A549 (cell line): Measurements from ENCODE around the gene ADISSP. TPM values are rescaled to one million over a fixed set of nuclear protein-coding genes. Genes with fewer than 3 reads are reported as not detected.

Source experiments
- ATAC-seq, 2 experiments: fragments of 200-7000 bp in 1 of 2; fragments of >200 bp in 1 of 2; cut with Nextera tagmentation in 1 of 2; cut with Tn5 transposase in 1 of 2; 3 replicates each; pipeline versions ENCODE4 v1.8.0 to v1.9.1; 2018 to 2020; ENCODE audit warnings: mild to moderate bottlenecking in 1 of 2, moderate library complexity in 1 of 2
- CTCF ChIA-PET: fragments of 300-600 bp; sonication (Branson Sonifier 250); formaldehyde crosslinking; extraction: SDS; loops from one replicate; lab custom pipeline; 2021; ENCODE audit warnings: antibody characterized with exemption, inconsistent platforms; lab: Yijun Ruan, JAX
- POLR2A ChIA-PET: fragments of 350-600 bp; formaldehyde crosslinking; extraction: SDS; loops from one replicate; lab custom pipeline; 2021; ENCODE audit warnings: antibody characterized with exemption, inconsistent platforms; lab: Yijun Ruan, JAX
- DNase-seq, 2 experiments: peaks; one replicate each; pipeline versions ENCODE4 v3.0.0 to v3.0.0-alpha.2; 2011 to 2016; ENCODE audit warnings: low read depth in 1 of 2, low spot score in 1 of 2
- FAIRE-seq: peaks from 2 replicates; lab custom pipeline; 2011; peaks lifted over from hg19 to GRCh38; lab: Jason Lieb, UNC
- H3K27ac ChIP-seq, 2 experiments: fragments of >200 bp; sonication (Bioruptor Twin); formaldehyde crosslinking; 3 replicates each; pipeline ENCODE4 v1.5.1; 2016 to 2017
- H3K4me1 ChIP-seq: fragments of >200 bp; sonication (Bioruptor Twin); formaldehyde crosslinking; 3 replicates; pipeline ENCODE4 v1.6.1; 2016
- H3K4me2 ChIP-seq: fragments of >200 bp; sonication (Bioruptor Twin); formaldehyde crosslinking; 3 replicates; pipeline ENCODE4 v1.6.1; 2016
- H3K4me3 ChIP-seq: fragments of >200 bp; sonication (Bioruptor Twin); formaldehyde crosslinking; 3 replicates; pipeline ENCODE4 v1.5.1; 2016
- H3K9me3 ChIP-seq: fragments of >200 bp; sonication (Bioruptor Twin); formaldehyde crosslinking; 3 replicates; pipeline ENCODE4 v1.6.1; 2016
- BHLHE40 ChIP-seq: IDR thresholded peaks from 2 replicates; pipeline ENCODE4 v1.6.1; 2012; ENCODE audit warnings: low read depth, low read length, inconsistent platforms
- CBX2 ChIP-seq: fragments of 200-600 bp; sonication (generic); IDR thresholded peaks from 2 replicates; pipeline ENCODE4 v1.6.1; 2016; ENCODE audit warnings: low read depth, mild to moderate bottlenecking, borderline replicate concordance
- CHD4 ChIP-seq: fragments of 200-600 bp; sonication (generic); IDR thresholded peaks from 2 replicates; pipeline ENCODE4 v1.6.1; 2016; ENCODE audit warnings: antibody characterized with exemption, mild to moderate bottlenecking, borderline replicate concordance
- EP300 ChIP-seq, 2 experiments: fragments of >200 bp; sonication (Bioruptor Twin); formaldehyde crosslinking; IDR thresholded peaks; 2 replicates in 1 of 2; 3 replicates in 1 of 2; pipeline ENCODE4 v1.6.1; 2016 to 2017
- ESRRA ChIP-seq: fragments of 150-350 bp; IDR thresholded peaks from 2 replicates; pipeline ENCODE4 v1.6.1; 2014; ENCODE audit warnings: mild to moderate bottlenecking, low read length, borderline replicate concordance
- GATA3 ChIP-seq: IDR thresholded peaks from 2 replicates; pipeline ENCODE4 v1.6.1; 2012; ENCODE audit warnings: borderline replicate concordance
- HMGXB4 ChIP-seq: fragments of 250-450 bp; sonication (Bioruptor Pico); IDR thresholded peaks from 2 replicates; pipeline ENCODE4 v1.5.0; 2021; ENCODE audit warnings: mild to moderate bottlenecking, moderate library complexity, borderline replicate concordance
- HOXB13 ChIP-seq: fragments of 250-450 bp; sonication (Bioruptor Pico); IDR thresholded peaks from 2 replicates; pipeline ENCODE4 v1.5.0; 2020; ENCODE audit warnings: low read depth, mild to moderate bottlenecking, moderate library complexity
- HOXB5 ChIP-seq: fragments of 250-450 bp; sonication (Bioruptor Pico); IDR thresholded peaks from 2 replicates; pipeline ENCODE4 v1.5.0; 2020; ENCODE audit warnings: mild to moderate bottlenecking, moderate library complexity
- JUNB ChIP-seq: fragments of >200 bp; sonication (Bioruptor Twin); formaldehyde crosslinking; IDR thresholded peaks from 2 replicates; pipeline ENCODE4 v1.6.1; 2016
- MAFK ChIP-seq: fragments of 450-650 bp; IDR thresholded peaks from 2 replicates; pipeline ENCODE4 v1.6.1; 2014; ENCODE audit not compliant: partially characterized antibody
- POLR2AphosphoS2 ChIP-seq: conservative IDR thresholded peaks from 2 replicates; pipeline ENCODE4 v1.6.1; 2012; ENCODE audit warnings: low read length, improper control_type of control experiment, inconsistent platforms
- RNF2 ChIP-seq: fragments of 200-600 bp; sonication (generic); IDR thresholded peaks from 2 replicates; pipeline ENCODE4 v1.6.1; 2016; ENCODE audit warnings: low read depth, mild to moderate bottlenecking, antibody characterized with exemption, moderate library complexity, borderline replicate concordance
- SREBF2 ChIP-seq: fragments of 450-650 bp; IDR thresholded peaks from 2 replicates; pipeline ENCODE4 v1.6.1; 2014; ENCODE audit warnings: mild to moderate bottlenecking, moderate library complexity
- TFCP2L1 ChIP-seq: fragments of 250-450 bp; sonication (Bioruptor Pico); IDR thresholded peaks from 2 replicates; pipeline ENCODE4 v1.5.0; 2021; ENCODE audit warnings: mild to moderate bottlenecking
- ZC3H11A ChIP-seq: fragments of 450-650 bp; IDR thresholded peaks from 2 replicates; pipeline ENCODE4 v1.6.1; 2014; ENCODE audit warnings: antibody characterized with exemption, mild to moderate bottlenecking
- ZFP36 ChIP-seq: fragments of 450-650 bp; IDR thresholded peaks from 2 replicates; pipeline ENCODE4 v1.6.1; 2014; ENCODE audit warnings: borderline replicate concordance; ENCODE audit not compliant: partially characterized antibody
- WGBS: methylation state at CpG from one replicate; pipeline ENCODE4 v1.1.6; 2017; ENCODE audit errors: missing lambda C conversion rate; 5-methylcytosine and 5-hydroxymethylcytosine counted together
- polyA plus RNA-seq, 4 experiments: library from polyadenylated mRNA; depleted of rRNA in 3 of 4; stranded (reverse); fragments of >200 nt; fragmentation: RNase III in 1 of 4; extraction: RNeasy Plus Mini Kit Qiagen cat#74134 plus additional on column Dnase treatment in 1 of 4; gene quantifications; 2 replicates in 3 of 4; 3 replicates in 1 of 4; pipeline ENCODE4 v1.2.3, GENCODE V29; 2011 to 2017
- TF ChIP-seq, protein P1 (sequence below): IDR thresholded peaks from 2 replicates; pipeline ENCODE4 v1.6.1; 2012; ENCODE audit warnings: low read depth, borderline replicate concordance
- TF ChIP-seq, protein P2 (sequence below): fragments of 150-350 bp; IDR thresholded peaks from 2 replicates; pipeline ENCODE4 v1.6.1; 2014; ENCODE audit warnings: low read depth, mild to moderate bottlenecking, low read length

ADISSP gene
- polyA plus RNA-seq, 2 of the 4 experiments (the other 2 are of a cell fraction): 43.9 to 104 TPM

DNA sequence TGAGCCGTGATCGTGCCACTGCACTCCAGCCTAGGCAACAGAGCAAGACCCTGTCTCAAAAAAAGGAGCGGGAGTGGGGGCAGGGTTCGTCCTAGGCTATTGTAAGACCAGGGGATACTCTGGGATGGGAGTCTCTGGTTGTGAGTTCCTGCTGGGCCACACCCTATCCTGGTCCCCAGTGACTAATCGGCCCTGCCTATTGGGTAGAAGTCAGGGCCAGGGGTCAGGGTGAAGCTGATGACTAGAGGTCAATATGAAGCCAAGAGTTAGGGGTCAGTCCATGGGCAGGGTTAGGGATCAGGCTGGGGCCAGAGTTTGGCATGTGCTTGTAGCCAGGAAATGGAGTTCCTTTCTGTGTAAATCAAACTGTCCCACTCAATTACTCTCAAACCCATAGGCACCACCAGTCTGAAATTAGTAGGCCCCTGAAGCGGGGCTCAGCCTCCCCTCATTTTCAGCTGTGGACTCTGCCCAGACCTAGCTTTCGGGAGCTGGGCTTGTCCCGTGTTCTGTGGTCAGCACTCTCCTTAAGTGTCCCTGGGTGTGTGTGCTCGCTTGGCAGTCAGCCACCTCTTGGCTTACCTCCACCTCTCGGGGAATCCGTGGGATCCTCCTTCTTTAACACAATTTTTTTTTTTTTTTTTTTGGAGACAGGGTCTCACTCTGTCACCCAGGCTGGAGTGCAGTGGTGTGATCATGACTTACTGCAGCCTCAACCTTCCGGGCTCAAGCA lies 33.3 kb downstream of the ADISSP start:
- CTCF ChIA-PET: interaction anchor here (6.7 to 72.1 kb wide), 3 partner anchors 24 to 56 kb away, joined by 29 to 2233 read pairs (median 1634); partner anchors contain the start of genes ADAM33, ADISSP, CENPB and GFRA4
- Histone ChIP-seq H3K4me1 (peaks cover 20% of the 10 kb centered on the region; the same call in 2 of the 3 replicates), H3K4me3 (no peak overlapping the region), H3K4me2 (no peak overlapping the region), H3K9me3 (no peaks in the 10 kb centered on the region), H3K27ac (no peak overlapping the region)
- POLR2A ChIA-PET: no interaction called here
- TF ChIP-seq GATA3: no peak
- no peak for TF ChIP-seq JUNB
- no peak for TF ChIP-seq CBX2
- TF ChIP-seq SREBF2: no peak
- no peak for TF ChIP-seq ESRRA
- DNase-seq (no peak), ATAC-seq (no peak; a peak in 1 of 6 replicates), FAIRE-seq (no peak)
- WGBS: 61% methylated on average over 12 of the region's 12 CpGs

DNA sequence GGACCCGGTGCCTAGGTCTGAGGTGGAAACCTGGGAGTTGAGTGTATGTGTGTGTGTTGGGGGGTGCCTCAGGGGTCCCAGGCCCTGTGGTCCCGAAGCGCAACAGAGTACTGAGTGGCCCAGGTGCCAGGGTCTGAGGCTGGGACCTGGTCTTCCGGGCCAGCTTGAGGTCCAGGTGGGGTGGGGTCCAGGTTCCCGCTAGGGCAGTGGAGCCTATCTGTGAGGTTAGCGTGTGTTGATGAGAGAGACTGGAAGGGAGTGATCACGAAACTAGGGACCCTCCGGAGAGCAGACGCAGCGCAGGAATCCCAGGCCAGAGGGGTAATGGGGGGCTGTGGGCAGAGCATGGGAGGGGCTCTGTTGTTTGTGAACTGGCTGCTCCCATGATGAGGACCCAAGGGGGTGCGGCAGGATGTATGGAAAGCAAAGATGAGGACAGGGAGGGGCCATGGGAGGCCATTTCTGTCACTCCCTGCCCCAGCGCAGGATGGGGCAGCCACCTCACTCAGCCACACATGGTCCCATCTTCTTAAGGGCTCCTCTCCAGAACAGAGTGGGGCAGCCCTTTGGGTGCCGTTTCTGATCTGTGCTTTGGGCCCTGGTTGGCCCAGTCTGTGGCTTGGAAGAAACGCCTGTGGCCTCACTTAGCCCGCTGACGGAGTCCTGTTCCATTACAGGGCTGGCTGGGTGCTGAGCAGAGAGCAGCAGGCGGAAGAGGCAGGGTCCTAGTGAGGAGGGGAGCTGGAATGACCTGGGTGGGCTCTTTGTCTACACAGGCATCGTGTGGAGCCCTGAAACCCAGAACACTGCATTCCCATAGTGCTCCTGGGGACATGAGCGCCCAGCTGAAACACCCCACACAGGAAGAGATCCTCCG lies 34.2 kb downstream of the ADISSP start:
- CTCF ChIA-PET: interaction anchor here (1.5 to 72.1 kb wide), 4 partner anchors 10 to 55 kb away, joined by 4 to 2233 read pairs (median 832); partner anchors contain the start of genes ADAM33, ADISSP, CENPB and GFRA4
- FAIRE-seq: no peak
- 87% methylated on average over 18 of the region's 20 CpGs for WGBS
- no peak for DNase-seq
- H3K4me3 ChIP-seq: no peak overlapping the region
- no peaks in the 10 kb centered on the region for H3K9me3 ChIP-seq
- H3K27ac ChIP-seq: no peak overlapping the region
- no peak overlapping the region for H3K4me2 ChIP-seq
- TF ChIP-seq ZC3H11A (no peak), JUNB (no peak), CHD4 (no peak), HMGXB4 (CRISPR knock-in tag) (no peak), TFCP2L1 (CRISPR knock-in tag) (no peak), HOXB13 (no peak), EP300 (IDR thresholded peaks at IDR 0.05) (no peak), POLR2AphosphoS2 (no peak), SREBF2 (no peak), MAFK (no peak), HOXB5 (CRISPR knock-in tag) (no peak), BHLHE40 (no peak), ZFP36 (no peak), RNF2 (no peak)
- TF ChIP-seq, protein P1, sequence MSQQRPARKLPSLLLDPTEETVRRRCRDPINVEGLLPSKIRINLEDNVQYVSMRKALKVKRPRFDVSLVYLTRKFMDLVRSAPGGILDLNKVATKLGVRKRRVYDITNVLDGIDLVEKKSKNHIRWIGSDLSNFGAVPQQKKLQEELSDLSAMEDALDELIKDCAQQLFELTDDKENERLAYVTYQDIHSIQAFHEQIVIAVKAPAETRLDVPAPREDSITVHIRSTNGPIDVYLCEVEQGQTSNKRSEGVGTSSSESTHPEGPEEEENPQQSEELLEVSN: no peak
- TF ChIP-seq, protein P2, sequence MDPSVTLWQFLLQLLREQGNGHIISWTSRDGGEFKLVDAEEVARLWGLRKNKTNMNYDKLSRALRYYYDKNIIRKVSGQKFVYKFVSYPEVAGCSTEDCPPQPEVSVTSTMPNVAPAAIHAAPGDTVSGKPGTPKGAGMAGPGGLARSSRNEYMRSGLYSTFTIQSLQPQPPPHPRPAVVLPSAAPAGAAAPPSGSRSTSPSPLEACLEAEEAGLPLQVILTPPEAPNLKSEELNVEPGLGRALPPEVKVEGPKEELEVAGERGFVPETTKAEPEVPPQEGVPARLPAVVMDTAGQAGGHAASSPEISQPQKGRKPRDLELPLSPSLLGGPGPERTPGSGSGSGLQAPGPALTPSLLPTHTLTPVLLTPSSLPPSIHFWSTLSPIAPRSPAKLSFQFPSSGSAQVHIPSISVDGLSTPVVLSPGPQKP: no peak
- POLR2A ChIA-PET: no interaction called here
- no peak for ATAC-seq
- H3K4me1 ChIP-seq: peaks cover 13% of the 10 kb centered on the region; the same call in 2 of the 3 replicates
